Adipocyte (in vitro differentiated cells): ENCODE measurements around the gene SORCS3.

Experiments used
- DNase-seq: peaks from one replicate; pipeline ENCODE4 v3.0.0-alpha.2; 2015; ENCODE audit warnings: low read depth
- H3K27me3 ChIP-seq: replicated peaks from 2 replicates; pipeline ENCODE4 v1.7.0; 2013; ENCODE audit warnings: mild to moderate bottlenecking, low read length, moderate library complexity; ENCODE audit not compliant: control insufficient read depth, insufficient read depth
- H3K36me3 ChIP-seq: 2 replicates; pipeline ENCODE4 v1.7.0; 2013; ENCODE audit warnings: low read length, mild to moderate bottlenecking, moderate library complexity; ENCODE audit not compliant: control insufficient read depth, insufficient read depth, severe bottlenecking
- H3K4me1 ChIP-seq: 2 replicates; pipeline ENCODE4 v1.7.0; 2013; ENCODE audit warnings: mild to moderate bottlenecking, low read length, moderate library complexity; ENCODE audit not compliant: control insufficient read depth, insufficient read depth
- H3K4me3 ChIP-seq: 2 replicates; pipeline ENCODE4 v1.7.0; 2013; ENCODE audit warnings: mild to moderate bottlenecking, low read length, moderate library complexity
- H3K9ac ChIP-seq: 2 replicates; pipeline ENCODE4 v1.7.0; 2013; ENCODE audit warnings: mild to moderate bottlenecking, low read length, moderate library complexity
- H3K9me3 ChIP-seq: 2 replicates; pipeline ENCODE4 v1.7.0; 2013; ENCODE audit warnings: mild to moderate bottlenecking, low read length, moderate library complexity; ENCODE audit not compliant: control insufficient read depth

The SORCS3 gene

GRCh38 chr10:104630731-104631130, 10.4 kb upstream of the SORCS3 start:
- Histone ChIP-seq H3K9me3 (peaks cover under 1% of the 10 kb centered on the region), H3K27me3 (peaks cover 6% of the 10 kb centered on the region), H3K9ac (no peak overlapping the region), H3K4me3 (no peak overlapping the region), H3K4me1 (no peaks in the 10 kb centered on the region), H3K36me3 (no peaks in the 10 kb centered on the region)
- DNase-seq: no peak

GRCh38 chr10:104631946-104632345, 9.1 kb upstream of the SORCS3 start:
- no peak for DNase-seq
- Histone ChIP-seq H3K9me3 (no peaks in the 10 kb centered on the region), H3K9ac (no peak overlapping the region), H3K4me3 (no peak overlapping the region), H3K27me3 (peaks cover 13% of the 10 kb centered on the region), H3K36me3 (no peaks in the 10 kb centered on the region), H3K4me1 (no peaks in the 10 kb centered on the region)

GRCh38 chr10:104638861-104639589, 2.1 kb upstream of the SORCS3 start:
- Histone ChIP-seq H3K27me3 (peaks cover 50% of the 10 kb centered on the region), H3K36me3 (no peaks in the 10 kb centered on the region), H3K4me1 (no peaks in the 10 kb centered on the region), H3K9me3 (peaks cover 3% of the 10 kb centered on the region), H3K4me3 (no peak overlapping the region), H3K9ac (no peak overlapping the region)
- DNase-seq: no peak

GRCh38 chr10:104639590-104640338, 1.3 kb upstream of the SORCS3 start:
- no peak for DNase-seq
- no peaks in the 10 kb centered on the region for H3K36me3 ChIP-seq

GRCh38 chr10:104640339-104641186, 527 bp upstream of the SORCS3 start:
- Histone ChIP-seq H3K4me3 (no peak overlapping the region), H3K9me3 (peaks cover 3% of the 10 kb centered on the region), H3K4me1 (no peaks in the 10 kb centered on the region), H3K27me3 (peaks cover 59% of the 10 kb centered on the region), H3K9ac (no peak overlapping the region), H3K36me3 (no peaks in the 10 kb centered on the region)
- DNase-seq: no peak

More at GRCh38 chr10:104639590-104640338, 1.3 kb upstream of the SORCS3 start:
- peaks cover 3% of the 10 kb centered on the region for H3K9me3 ChIP-seq
- peaks cover 57% of the 10 kb centered on the region for H3K27me3 ChIP-seq
- no peaks in the 10 kb centered on the region for H3K4me1 ChIP-seq
- no peak overlapping the region for H3K4me3 ChIP-seq
- H3K9ac ChIP-seq: no peak overlapping the region

- H3K9ac ChIP-seq: no peak overlapping the region
- no peak for DNase-seq
- peaks cover 60% of the 10 kb centered on the region for H3K27me3 ChIP-seq
Observed at GRCh38 chr10:104641937-104642657, 1.0 kb downstream of the SORCS3 start.

GRCh38 chr10:104642658-104643302, 1.7 kb downstream of the SORCS3 start:
- Histone ChIP-seq H3K36me3 (no peaks in the 10 kb centered on the region), H3K9me3 (peaks cover 2% of the 10 kb centered on the region), H3K4me3 (no peak overlapping the region), H3K4me1 (no peaks in the 10 kb centered on the region), H3K27me3 (peaks cover 63% of the 10 kb centered on the region), H3K9ac (no peak overlapping the region)
- no peak for DNase-seq

More at GRCh38 chr10:104641937-104642657, 1.0 kb downstream of the SORCS3 start:
- H3K4me1 ChIP-seq: no peaks in the 10 kb centered on the region
- H3K9me3 ChIP-seq: peaks cover 3% of the 10 kb centered on the region
- H3K36me3 ChIP-seq: no peaks in the 10 kb centered on the region
- no peak overlapping the region for H3K4me3 ChIP-seq

- Histone ChIP-seq H3K4me3 (no peak overlapping the region), H3K9ac (no peak overlapping the region), H3K36me3 (no peaks in the 10 kb centered on the region), H3K9me3 (no peaks in the 10 kb centered on the region), H3K27me3 (peaks cover 60% of the 10 kb centered on the region), H3K4me1 (no peaks in the 10 kb centered on the region)
- DNase-seq: no peak
Observed at GRCh38 chr10:104643303-104643663, 2.2 kb downstream of the SORCS3 start.

GRCh38 chr10:104646146-104646545, 5.1 kb downstream of the SORCS3 start:
- no peak for DNase-seq
- H3K27me3 ChIP-seq: peaks cover 44% of the 10 kb centered on the region
- H3K9ac ChIP-seq: no peak overlapping the region
- no peaks in the 10 kb centered on the region for H3K4me1 ChIP-seq
- H3K4me3 ChIP-seq: no peak overlapping the region
- H3K36me3 ChIP-seq: no peaks in the 10 kb centered on the region
- H3K9me3 ChIP-seq: no peaks in the 10 kb centered on the region

GRCh38 chr10:104648421-104648820, 7.3 kb downstream of the SORCS3 start:
- Histone ChIP-seq H3K9me3 (no peaks in the 10 kb centered on the region), H3K36me3 (no peaks in the 10 kb centered on the region), H3K4me3 (no peak overlapping the region), H3K9ac (no peak overlapping the region), H3K27me3 (peaks cover 38% of the 10 kb centered on the region), H3K4me1 (no peaks in the 10 kb centered on the region)
- no peak for DNase-seq
